Hepatocyte (in vitro differentiated cells): ENCODE measurements around the gene OAF.

ENCODE experiments used
- EZH2phosphoT487 ChIP-seq: fragments of 200-600 bp; sonication (generic); IDR thresholded peaks from one replicate; pipeline ENCODE4 v1.6.1; 2018; ENCODE audit warnings: antibody characterized with exemption, mild to moderate bottlenecking, low read depth, moderate library complexity; ENCODE audit not compliant: unreplicated experiment, severe bottlenecking
- TF ChIP-seq, protein P1 (sequence below): fragments of 200-600 bp; sonication (generic); IDR thresholded peaks from 2 replicates; pipeline ENCODE4 v1.5.1; 2016; ENCODE audit warnings: antibody characterized with exemption, mild to moderate bottlenecking; ENCODE audit not compliant: poor library complexity

DNA sequence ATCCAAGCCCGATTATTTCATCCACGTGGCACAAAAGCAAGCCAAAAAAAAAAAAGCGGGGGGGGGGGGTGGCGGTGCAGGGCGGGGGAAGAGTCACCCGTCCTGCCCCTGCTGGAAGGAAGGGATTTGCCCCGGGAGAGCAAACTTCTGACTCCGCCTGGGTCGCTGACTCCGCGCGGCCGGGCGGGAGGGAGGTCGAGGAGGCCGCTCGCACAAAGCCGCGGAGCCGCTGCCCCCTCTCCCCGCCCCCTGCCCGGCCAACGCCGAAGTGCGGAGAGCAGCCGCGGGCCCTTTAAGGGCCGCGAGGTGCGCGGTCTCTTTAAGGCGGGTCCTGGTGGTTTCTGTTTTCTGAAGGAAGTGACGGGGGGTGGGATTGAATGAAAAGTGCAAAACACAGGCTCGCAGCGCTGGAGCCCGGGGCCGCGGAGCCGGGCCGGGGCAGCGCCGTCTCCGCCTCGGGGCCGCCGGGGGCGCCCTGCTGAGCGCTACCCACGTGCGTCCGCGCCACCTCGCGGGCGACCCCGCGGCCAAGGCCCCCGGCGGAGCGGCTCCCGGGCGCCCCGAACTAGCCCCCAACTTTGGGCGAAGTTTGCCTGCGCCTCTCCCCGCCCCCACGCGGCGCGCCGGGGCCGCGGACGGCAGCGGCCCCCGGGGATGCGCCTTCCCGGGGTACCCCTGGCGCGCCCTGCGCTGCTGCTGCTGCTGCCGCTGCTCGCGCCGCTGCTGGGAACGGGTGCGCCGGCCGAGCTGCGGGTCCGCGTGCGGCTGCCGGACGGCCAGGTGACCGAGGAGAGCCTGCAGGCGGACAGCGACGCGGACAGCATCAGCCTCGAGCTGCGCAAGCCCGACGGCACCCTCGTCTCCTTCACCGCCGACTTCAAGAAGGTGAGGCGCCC lies at the start of gene OAF:
- TF ChIP-seq, protein P1, sequence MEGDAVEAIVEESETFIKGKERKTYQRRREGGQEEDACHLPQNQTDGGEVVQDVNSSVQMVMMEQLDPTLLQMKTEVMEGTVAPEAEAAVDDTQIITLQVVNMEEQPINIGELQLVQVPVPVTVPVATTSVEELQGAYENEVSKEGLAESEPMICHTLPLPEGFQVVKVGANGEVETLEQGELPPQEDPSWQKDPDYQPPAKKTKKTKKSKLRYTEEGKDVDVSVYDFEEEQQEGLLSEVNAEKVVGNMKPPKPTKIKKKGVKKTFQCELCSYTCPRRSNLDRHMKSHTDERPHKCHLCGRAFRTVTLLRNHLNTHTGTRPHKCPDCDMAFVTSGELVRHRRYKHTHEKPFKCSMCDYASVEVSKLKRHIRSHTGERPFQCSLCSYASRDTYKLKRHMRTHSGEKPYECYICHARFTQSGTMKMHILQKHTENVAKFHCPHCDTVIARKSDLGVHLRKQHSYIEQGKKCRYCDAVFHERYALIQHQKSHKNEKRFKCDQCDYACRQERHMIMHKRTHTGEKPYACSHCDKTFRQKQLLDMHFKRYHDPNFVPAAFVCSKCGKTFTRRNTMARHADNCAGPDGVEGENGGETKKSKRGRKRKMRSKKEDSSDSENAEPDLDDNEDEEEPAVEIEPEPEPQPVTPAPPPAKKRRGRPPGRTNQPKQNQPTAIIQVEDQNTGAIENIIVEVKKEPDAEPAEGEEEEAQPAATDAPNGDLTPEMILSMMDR, result peak; percentile 17
- no peak for TF ChIP-seq EZH2phosphoT487
